ENCODE results near the gene FOXK1.

DNA sequence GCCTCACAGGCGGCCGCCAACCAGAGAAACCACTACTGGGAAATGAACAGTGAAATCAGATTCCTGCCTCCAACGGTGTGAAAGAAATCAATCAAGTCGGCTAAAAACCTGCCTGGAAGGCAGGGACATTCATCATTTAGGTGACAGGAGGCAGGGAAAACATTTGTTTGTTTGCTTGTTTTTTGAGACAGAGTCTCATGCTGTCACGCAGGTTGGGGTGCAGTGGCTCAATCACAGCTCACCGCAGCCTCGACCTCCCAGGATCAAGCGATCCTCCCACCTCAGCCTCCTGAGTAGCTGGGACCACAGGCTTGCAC lies 123.8 kb downstream of the FOXK1 start:
- TF ChIP-seq EP300 (IDR thresholded peaks at IDR 0.05; ENCODE audit: low read length): no peak
- no peak for TF ChIP-seq RFX5 (IDR thresholded peaks at IDR 0.05; ENCODE audit: low read depth, low read length)
- TF ChIP-seq MED1 (CRISPR knock-in tag; IDR thresholded peaks at IDR 0.05; ENCODE audit: borderline replicate concordance): no peak
- TF ChIP-seq U2AF1 (optimal IDR thresholded peaks at IDR 0.05; ENCODE audit: low read depth, low read length): no peak
- no peak for TF ChIP-seq OTX1 (CRISPR knock-in tag; IDR thresholded peaks at IDR 0.05)
- TF ChIP-seq, protein P1, sequence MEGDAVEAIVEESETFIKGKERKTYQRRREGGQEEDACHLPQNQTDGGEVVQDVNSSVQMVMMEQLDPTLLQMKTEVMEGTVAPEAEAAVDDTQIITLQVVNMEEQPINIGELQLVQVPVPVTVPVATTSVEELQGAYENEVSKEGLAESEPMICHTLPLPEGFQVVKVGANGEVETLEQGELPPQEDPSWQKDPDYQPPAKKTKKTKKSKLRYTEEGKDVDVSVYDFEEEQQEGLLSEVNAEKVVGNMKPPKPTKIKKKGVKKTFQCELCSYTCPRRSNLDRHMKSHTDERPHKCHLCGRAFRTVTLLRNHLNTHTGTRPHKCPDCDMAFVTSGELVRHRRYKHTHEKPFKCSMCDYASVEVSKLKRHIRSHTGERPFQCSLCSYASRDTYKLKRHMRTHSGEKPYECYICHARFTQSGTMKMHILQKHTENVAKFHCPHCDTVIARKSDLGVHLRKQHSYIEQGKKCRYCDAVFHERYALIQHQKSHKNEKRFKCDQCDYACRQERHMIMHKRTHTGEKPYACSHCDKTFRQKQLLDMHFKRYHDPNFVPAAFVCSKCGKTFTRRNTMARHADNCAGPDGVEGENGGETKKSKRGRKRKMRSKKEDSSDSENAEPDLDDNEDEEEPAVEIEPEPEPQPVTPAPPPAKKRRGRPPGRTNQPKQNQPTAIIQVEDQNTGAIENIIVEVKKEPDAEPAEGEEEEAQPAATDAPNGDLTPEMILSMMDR (IDR thresholded peaks at IDR 0.05 in 2 of 3, conservative IDR thresholded peaks at IDR 0.05 in 1 of 3; ENCODE audit: insufficient read depth in 2 of 3, low read depth in 1 of 3, low read length in 3 of 3): no peak
- no peak for TF ChIP-seq CBX3 (IDR thresholded peaks at IDR 0.05; ENCODE audit: borderline replicate concordance in 1 of 2, low read length in 2 of 2)
- no peak for TF ChIP-seq RHOXF2B (CRISPR knock-in tag; conservative IDR thresholded peaks at IDR 0.05)
- no peak for TF ChIP-seq GABPB2 (CRISPR knock-in tag; conservative IDR thresholded peaks at IDR 0.05)
- TF ChIP-seq SMAD3 (CRISPR knock-in tag; conservative IDR thresholded peaks at IDR 0.05): no peak
- TF ChIP-seq CBX2 (IDR thresholded peaks at IDR 0.05; ENCODE audit: insufficient read depth, low read length, poor library complexity, severe bottlenecking): no peak
- TF ChIP-seq ZBTB7A (IDR thresholded peaks at IDR 0.05; ENCODE audit: borderline replicate concordance, control insufficient read depth, low read depth, low read length): no peak

Measured in K562 (cell line).